Naive thymus-derived CD8-positive, alpha-beta T cell (primary cell): ENCODE results near the gene ANXA8. TPM values are rescaled to one million over a fixed set of nuclear protein-coding genes. Genes with fewer than 3 reads are reported as not detected.

ENCODE experiments used
- ATAC-seq, 2 donors: fragments of 150-1000 bp; cut with Tn5 transposase in 1 of 2; sonication (Bioruptor Pico), chemical (Tn5 transposase) in 1 of 2; 1 replicate in 1 of 2; 2 replicates in 1 of 2; pipeline ENCODE4 v1.10.0; 2021; ENCODE audit warnings: mild to moderate bottlenecking in 2 of 2, moderate library complexity in 2 of 2
- POLR2A ChIA-PET: fragments of 350-600 bp; sonication (Branson Sonifier 250); formaldehyde crosslinking; loops from one replicate; lab custom pipeline; 2021; ENCODE audit warnings: antibody characterized with exemption; lab: Charles Lee
- DNase-seq, 10 donors: peaks; one replicate each; pipeline versions ENCODE4 v3.0.0 to v3.0.0-alpha.2; 2020 to 2022
- H3K27ac Mint-ChIP-seq, 10 donors: one replicate each; pipeline ENCODE4 v1.8.0; 2020 to 2022; ENCODE audit warnings: mild to moderate bottlenecking in 10 of 10, mixed read lengths in 10 of 10, moderate library complexity in 4 of 10, inconsistent platforms in 1 of 10
- H3K27me3 Mint-ChIP-seq, 5 donors: one replicate each; pipeline ENCODE4 v1.8.0; 2021 to 2022; ENCODE audit warnings: mixed read lengths in 5 of 5
- H3K36me3 Mint-ChIP-seq, 3 donors: one replicate each; pipeline ENCODE4 v1.8.0; 2020 to 2022; ENCODE audit warnings: mixed read lengths in 3 of 3, mild to moderate bottlenecking in 2 of 3, inconsistent platforms in 1 of 3
- H3K4me1 Mint-ChIP-seq, 4 donors: one replicate each; pipeline ENCODE4 v1.8.0; 2021 to 2022; ENCODE audit warnings: mixed read lengths in 4 of 4
- H3K4me3 Mint-ChIP-seq, 10 donors: one replicate each; pipeline ENCODE4 v1.8.0; 2020 to 2022; ENCODE audit warnings: mild to moderate bottlenecking in 10 of 10, mixed read lengths in 10 of 10, moderate library complexity in 6 of 10, inconsistent platforms in 1 of 10
- H3K9me3 Mint-ChIP-seq, 9 donors: one replicate each; pipeline ENCODE4 v1.8.0; 2020 to 2022; ENCODE audit warnings: mixed read lengths in 9 of 9, mild to moderate bottlenecking in 3 of 9, inconsistent platforms in 1 of 9, moderate library complexity in 1 of 9
- polyA plus RNA-seq, 3 donors: library from polyadenylated mRNA; unstranded; fragments of 300-500 nt; fragmentation: Illumina TruSeq; gene quantifications; one replicate each; pipeline ENCODE4 v1.2.3, GENCODE V29; 2021
- total RNA-seq, 8 experiments: library from RNA in 2 of 8; stranded (reverse) in 2 of 8; gene quantifications; one replicate each; pipeline ENCODE4 v1.2.3 and lab custom pipeline; 2021 to 2026

The ANXA8 gene
- total and polyA plus RNA-seq, 5 experiments from 2014 or later, result not detected

DNA sequence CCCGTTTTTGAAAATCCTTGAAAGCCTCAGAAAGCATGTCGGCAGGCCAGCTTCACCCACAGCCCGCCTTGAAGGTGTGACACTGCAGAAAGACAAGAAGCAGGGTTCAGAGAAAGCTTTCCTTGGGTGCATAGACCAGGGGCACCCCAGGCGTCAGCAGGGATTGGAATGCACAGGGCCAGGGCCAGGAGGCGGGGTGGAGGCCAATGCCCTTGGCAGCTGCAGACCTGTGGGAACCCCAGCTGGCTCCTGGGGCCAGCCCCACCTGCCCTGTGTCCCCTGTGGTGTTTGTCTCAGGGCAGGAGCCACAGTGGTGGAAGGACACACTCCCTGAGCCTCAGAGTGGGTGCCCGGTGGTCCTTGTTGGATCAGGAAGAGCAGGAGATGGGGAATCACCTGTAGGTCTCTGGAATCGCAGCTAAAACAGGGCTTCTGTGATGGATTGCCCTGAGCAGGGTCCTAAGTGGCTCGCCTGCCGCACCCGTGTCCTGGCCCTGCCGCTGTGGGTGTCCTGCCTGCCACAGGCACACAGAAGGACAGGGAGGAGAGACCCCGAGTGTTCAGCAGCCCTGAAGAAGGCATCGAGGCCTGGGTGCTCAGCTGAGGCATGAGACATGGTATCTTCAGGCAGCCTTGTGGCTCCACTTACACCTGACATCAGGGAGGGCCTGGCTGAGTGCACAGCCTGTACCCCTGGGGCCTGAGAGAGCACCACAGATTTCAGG, 32.5 kb downstream of the ANXA8 start:
- peaks cover 0 to 3% (median 0%) of the 10 kb centered on the region in 9 donors for H3K9me3 Mint-ChIP-seq
- no peaks in the 10 kb centered on the region for H3K36me3 Mint-ChIP-seq
- no peak for ATAC-seq
- POLR2A ChIA-PET, result no interaction called here
- no peak overlapping the region for H3K4me3 Mint-ChIP-seq
- H3K27me3 Mint-ChIP-seq, result peaks cover 0 to 15% (median 7%) of the 10 kb centered on the region in 5 donors
- DNase-seq, result no peak
- peak overlapping the region in 1 of 10 donors; percentile 36 for H3K27ac Mint-ChIP-seq
- H3K4me1 Mint-ChIP-seq, result peaks cover 18 to 30% (median 20%) of the 10 kb centered on the region in 4 donors

DNA sequence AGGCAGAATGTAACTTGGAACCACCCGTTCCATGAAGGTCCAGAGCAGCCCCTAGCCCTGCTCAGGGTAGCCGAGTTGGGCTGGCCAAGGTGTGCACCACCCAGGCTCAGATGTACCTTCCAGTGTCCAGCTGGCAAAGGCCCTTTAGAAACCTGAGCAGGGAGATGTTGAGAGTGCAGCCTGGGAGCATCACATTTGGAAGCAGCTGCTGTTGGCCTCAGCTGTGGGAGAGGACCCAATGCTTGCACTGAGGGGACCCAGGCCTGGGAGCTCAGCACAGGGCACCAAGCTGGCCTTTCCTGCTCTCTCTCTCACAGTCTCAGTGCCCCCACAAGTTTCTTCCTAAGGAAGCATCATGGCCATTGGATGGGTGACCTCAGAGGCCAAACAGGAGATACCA, 33.5 kb downstream of the ANXA8 start:
- POLR2A ChIA-PET, result no interaction called here
- H3K9me3 Mint-ChIP-seq, result peaks cover 5 to 13% (median 8%) of the 10 kb centered on the region in 9 donors
- no peak for ATAC-seq

DNA sequence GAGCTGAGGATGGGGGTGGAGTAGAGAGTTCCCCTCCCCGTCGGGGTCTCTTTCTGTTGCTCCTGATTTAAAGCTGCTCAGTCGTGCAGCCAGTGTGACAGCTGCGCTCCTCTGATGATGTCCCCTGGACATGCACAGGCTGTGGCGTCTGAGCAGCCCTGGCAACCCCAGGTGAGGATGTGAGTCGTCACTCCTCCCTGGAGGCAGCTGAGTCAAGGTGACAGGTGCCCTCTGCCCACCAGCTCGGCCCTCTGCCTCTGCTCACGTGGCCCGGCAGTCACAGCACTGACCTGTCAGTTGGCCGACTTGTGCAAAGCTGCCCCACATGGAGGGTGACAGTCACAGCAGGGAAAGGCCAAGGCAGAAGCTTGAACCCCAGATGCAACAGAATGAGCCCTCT, 33.9 kb downstream of the ANXA8 start:
- DNase-seq (no peak), ATAC-seq (no peak)
- Mint-ChIP-seq H3K36me3 (peaks cover 0 to 12% (median 6%) of the 10 kb centered on the region in 3 donors), H3K4me3 (peak overlapping the region in 1 of 10 donors; percentile 43), H3K9me3 (peaks cover 9 to 17% (median 13%) of the 10 kb centered on the region in 9 donors), H3K4me1 (peaks cover 18 to 30% (median 20%) of the 10 kb centered on the region in 4 donors), H3K27me3 (peaks cover 0 to 11% (median 6%) of the 10 kb centered on the region in 5 donors), H3K27ac (peak overlapping the region in 3 of 10 donors; percentile 22 to 29 (median 26))
- POLR2A ChIA-PET, result no interaction called here

More for the DNA sequence above, 33.5 kb downstream of the ANXA8 start:
- Mint-ChIP-seq H3K27ac (peak overlapping the region in 1 of 10 donors; percentile 22), H3K4me1 (peaks cover 18 to 30% (median 20%) of the 10 kb centered on the region in 4 donors), H3K4me3 (no peak overlapping the region), H3K36me3 (peaks cover 0 to 7% (median 6%) of the 10 kb centered on the region in 3 donors), H3K27me3 (peaks cover 0 to 14% (median 7%) of the 10 kb centered on the region in 5 donors)
- DNase-seq, result no peak

DNA sequence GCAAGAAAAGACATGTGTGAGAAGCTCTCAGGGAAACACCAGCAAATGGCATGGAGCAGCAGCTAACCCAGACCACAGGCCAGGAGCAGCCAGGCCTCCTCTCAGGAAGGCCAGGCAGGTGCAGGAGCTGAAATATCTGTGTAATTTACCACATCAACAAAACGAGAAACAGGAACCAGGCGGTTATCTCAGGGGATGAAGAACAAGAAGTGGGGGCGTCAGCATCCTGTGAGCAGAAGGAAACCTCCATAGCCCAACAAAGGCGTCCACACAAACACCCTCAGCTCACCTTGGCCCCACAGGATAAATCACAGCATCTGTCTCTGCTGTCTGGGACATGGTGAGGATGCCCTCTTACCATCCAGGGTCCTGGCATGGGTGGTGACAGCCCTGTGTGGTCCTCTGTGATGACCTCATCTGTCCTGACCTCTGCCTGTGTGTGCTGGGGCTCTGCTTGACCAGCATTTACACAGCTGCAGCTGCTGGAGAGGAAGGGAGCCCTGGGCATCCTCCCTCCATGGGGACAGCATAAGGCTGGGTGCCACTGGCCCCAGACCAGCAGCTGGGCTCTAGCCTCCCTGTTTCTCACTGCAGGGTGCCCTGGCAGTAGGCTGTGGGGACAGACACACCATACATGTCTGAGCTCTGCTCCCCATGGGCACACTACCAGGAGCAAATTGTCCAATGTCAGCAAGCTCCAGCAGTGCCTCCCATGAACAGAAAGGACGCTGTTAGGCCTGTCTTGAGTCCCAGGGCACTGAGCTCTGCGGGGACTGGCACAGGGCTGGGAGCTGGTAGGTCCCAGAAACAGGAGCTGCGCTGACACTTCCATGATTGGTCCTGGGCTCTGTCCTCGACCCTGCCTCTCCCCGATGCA, 34.6 kb downstream of the ANXA8 start:
- POLR2A ChIA-PET, result no interaction called here
- ATAC-seq, result peak; percentile 42 to 63

DNA sequence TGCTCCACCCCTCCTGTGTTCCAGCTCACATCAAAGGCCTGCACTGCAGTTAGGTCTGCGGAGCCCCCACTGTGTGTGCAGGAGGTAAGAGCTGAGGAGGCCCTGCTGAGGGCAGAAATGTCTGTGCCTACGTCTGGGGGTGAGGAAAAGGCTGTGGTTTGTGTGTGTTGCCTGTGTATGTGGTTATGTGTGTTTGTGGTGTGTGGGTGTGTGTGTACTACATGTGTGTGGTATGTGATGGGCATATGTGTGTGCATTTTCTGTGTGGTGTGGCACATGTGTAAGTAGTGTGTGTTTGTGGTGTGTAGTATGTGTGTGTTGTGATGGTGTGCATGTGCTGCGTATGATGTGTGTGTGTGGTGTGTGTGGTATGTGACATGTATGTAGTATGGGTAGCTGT, 36.2 kb downstream of the ANXA8 start:
- Mint-ChIP-seq H3K9me3 (peaks cover 9 to 31% (median 15%) of the 10 kb centered on the region in 9 donors), H3K27me3 (peaks cover 0 to 2% (median under 1%) of the 10 kb centered on the region in 5 donors), H3K27ac (peak overlapping the region in 6 of 10 donors; percentile 1 to 56 (median 16)), H3K4me1 (peaks cover 18 to 30% (median 20%) of the 10 kb centered on the region in 4 donors), H3K36me3 (peaks cover 0 to 12% (median 11%) of the 10 kb centered on the region in 3 donors), H3K4me3 (no peak overlapping the region)
- ATAC-seq (no peak), DNase-seq (no peak)
- POLR2A ChIA-PET, result no interaction called here

More for the DNA sequence above, 34.6 kb downstream of the ANXA8 start:
- DNase-seq, result peak in 3 of 10 donors; percentile 4 to 35 (median 20)
- Mint-ChIP-seq H3K4me1 (peaks cover 18 to 30% (median 20%) of the 10 kb centered on the region in 4 donors), H3K27ac (peak overlapping the region in 5 of 10 donors; percentile 24 to 71 (median 48)), H3K36me3 (peaks cover 0 to 12% (median 6%) of the 10 kb centered on the region in 3 donors), H3K4me3 (peak overlapping the region in 3 of 10 donors; percentile 1 to 24 (median 16)), H3K27me3 (peaks cover 0 to 5% (median 3%) of the 10 kb centered on the region in 5 donors), H3K9me3 (peaks cover 9 to 20% (median 14%) of the 10 kb centered on the region in 9 donors)

DNA sequence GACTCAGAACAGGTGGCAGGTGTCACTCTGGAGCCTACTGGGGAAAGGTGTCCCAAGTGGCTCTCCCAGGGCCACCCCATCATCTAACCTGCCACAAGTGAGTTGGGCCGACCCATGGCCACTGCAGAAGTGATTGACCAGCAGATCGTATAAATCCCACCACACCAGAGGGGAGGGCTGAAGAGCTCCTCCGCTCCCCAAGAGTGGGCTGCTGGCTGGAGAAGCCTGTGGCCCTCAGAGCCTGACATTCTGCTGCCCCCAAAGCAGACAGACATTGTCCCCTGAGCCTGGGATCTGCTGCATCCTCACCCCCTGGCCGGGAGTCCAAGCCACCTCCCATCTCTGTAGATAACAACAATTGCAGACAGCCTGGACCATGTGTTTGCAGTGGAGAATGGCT, 36.7 kb downstream of the ANXA8 start:
- H3K9me3 Mint-ChIP-seq, result peaks cover 9 to 32% (median 15%) of the 10 kb centered on the region in 9 donors
- peak overlapping the region in 1 of 10 donors; percentile 56 for H3K27ac Mint-ChIP-seq
- H3K4me1 Mint-ChIP-seq, result peaks cover 18 to 26% (median 20%) of the 10 kb centered on the region in 4 donors
- peaks cover 2 to 6% (median 4%) of the 10 kb centered on the region in 5 donors for H3K27me3 Mint-ChIP-seq
- DNase-seq (no peak), ATAC-seq (no peak)
- no peak overlapping the region for H3K4me3 Mint-ChIP-seq
- peaks cover 0 to 12% (median 11%) of the 10 kb centered on the region in 3 donors for H3K36me3 Mint-ChIP-seq
- POLR2A ChIA-PET, result no interaction called here

DNA sequence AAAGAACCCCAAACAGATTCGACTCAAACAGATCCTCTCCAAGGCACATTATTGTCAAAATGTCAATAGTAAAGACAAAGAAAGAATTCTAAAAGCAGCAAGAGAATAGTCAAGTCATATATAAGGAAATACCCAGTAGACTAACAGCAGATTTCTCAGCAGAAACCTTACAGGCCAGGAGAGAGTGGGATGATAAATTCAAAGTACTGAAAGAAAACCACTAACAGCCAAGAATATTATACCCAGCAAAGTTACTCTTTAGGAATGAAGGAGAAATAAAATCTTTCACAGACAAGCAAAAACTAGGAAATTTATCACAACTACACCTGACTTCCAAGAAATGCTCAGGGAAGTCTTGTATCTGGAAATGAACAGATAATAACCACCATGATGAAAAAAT, 38.2 kb downstream of the ANXA8 start:
- Mint-ChIP-seq H3K4me1 (peaks cover 18 to 26% (median 20%) of the 10 kb centered on the region in 4 donors), H3K36me3 (peaks cover 0 to 12% (median 11%) of the 10 kb centered on the region in 3 donors), H3K4me3 (no peak overlapping the region), H3K27me3 (peaks cover 5 to 19% (median 12%) of the 10 kb centered on the region in 5 donors), H3K27ac (peak overlapping the region in 1 of 10 donors; percentile 22), H3K9me3 (peaks cover 9 to 32% (median 15%) of the 10 kb centered on the region in 9 donors)
- ATAC-seq, result no peak
- POLR2A ChIA-PET, result no interaction called here
- no peak for DNase-seq

DNA sequence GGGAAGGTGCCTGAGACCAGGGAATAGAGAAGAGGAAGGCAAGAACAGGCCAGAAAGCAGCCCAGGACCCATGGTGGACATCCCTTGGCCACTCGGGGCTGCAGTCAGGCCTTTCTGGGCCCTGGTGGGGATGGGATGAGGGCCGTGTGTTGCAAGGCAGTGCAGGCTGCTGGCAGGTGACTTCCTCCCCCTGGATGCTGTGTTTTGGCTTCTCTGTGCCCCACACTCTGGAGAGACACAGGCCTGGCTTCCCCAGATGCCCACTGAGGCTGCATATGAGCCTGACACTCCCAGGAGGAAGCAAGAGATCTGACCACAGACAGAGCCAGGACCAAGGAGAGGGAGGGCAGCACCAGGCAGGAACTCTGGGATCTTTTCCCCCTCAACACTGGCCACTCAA, 39.9 kb downstream of the ANXA8 start:
- H3K36me3 Mint-ChIP-seq, result peaks cover 2 to 12% (median 11%) of the 10 kb centered on the region in 3 donors
- DNase-seq (no peak), ATAC-seq (no peak)
- H3K4me1 Mint-ChIP-seq, result peaks cover 9 to 17% (median 15%) of the 10 kb centered on the region in 4 donors
- no peak overlapping the region for H3K27ac Mint-ChIP-seq
- H3K4me3 Mint-ChIP-seq, result no peak overlapping the region
- H3K9me3 Mint-ChIP-seq, result peaks cover 9 to 32% (median 15%) of the 10 kb centered on the region in 9 donors
- POLR2A ChIA-PET, result no interaction called here
- H3K27me3 Mint-ChIP-seq, result peaks cover 5 to 29% (median 22%) of the 10 kb centered on the region in 5 donors

DNA sequence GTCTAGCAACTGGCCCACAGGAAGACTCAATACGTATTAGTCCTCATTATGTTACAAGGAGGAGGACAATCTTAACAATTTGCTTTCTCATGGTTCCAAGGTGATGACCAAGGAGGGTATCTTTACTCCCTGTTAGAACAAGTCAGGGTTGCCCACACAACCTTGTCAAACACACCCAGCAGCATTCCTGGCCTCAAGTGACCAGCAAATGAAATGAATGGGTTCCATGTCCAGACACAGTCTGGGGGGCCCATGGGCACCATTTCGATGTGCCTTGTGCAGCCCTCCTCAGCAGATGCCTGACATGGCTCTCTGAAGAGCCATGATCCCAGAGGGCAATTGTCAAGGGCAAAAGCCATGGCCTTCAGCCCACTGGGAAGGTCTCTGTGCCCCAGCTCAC, 40.8 kb downstream of the ANXA8 start:
- peaks cover 2 to 19% (median 11%) of the 10 kb centered on the region in 3 donors for H3K36me3 Mint-ChIP-seq
- peaks cover 9 to 39% (median 17%) of the 10 kb centered on the region in 9 donors for H3K9me3 Mint-ChIP-seq
- POLR2A ChIA-PET, result no interaction called here
- H3K4me3 Mint-ChIP-seq, result no peak overlapping the region
- ATAC-seq, result no peak
- H3K4me1 Mint-ChIP-seq, result peaks cover under 1 to 8% (median 6%) of the 10 kb centered on the region in 4 donors
- H3K27ac Mint-ChIP-seq, result no peak overlapping the region
- no peak for DNase-seq
- H3K27me3 Mint-ChIP-seq, result peaks cover 5 to 29% (median 22%) of the 10 kb centered on the region in 5 donors

DNA sequence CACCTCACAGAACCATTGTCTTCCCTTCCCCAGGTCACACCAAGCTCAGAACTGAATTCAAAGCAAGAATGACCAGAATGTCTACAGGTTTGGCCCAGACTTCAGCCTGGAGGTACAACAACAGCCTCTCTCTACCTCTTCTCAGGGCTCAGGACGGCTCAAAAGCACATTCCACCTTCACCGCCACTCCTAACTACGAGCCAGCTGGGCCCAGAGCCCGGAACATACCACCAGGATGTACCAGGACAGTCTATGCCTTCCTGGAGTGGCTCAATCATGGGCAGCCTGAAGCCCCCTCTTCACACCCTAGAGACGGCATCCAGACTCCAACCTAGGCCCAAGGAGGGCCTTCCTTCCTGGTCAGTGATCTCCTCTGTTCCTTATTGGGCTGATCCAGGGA, 41.6 kb downstream of the ANXA8 start:
- ATAC-seq (no peak), DNase-seq (no peak)
- peaks cover 5 to 29% (median 23%) of the 10 kb centered on the region in 5 donors for H3K27me3 Mint-ChIP-seq
- H3K4me1 Mint-ChIP-seq, result no peaks in the 10 kb centered on the region
- peaks cover 11 to 44% (median 21%) of the 10 kb centered on the region in 9 donors for H3K9me3 Mint-ChIP-seq
- H3K27ac Mint-ChIP-seq, result peak overlapping the region in 1 of 10 donors; percentile 40
- H3K36me3 Mint-ChIP-seq, result peaks cover 2 to 19% (median 11%) of the 10 kb centered on the region in 3 donors
- no peak overlapping the region for H3K4me3 Mint-ChIP-seq
- POLR2A ChIA-PET, result no interaction called here

DNA sequence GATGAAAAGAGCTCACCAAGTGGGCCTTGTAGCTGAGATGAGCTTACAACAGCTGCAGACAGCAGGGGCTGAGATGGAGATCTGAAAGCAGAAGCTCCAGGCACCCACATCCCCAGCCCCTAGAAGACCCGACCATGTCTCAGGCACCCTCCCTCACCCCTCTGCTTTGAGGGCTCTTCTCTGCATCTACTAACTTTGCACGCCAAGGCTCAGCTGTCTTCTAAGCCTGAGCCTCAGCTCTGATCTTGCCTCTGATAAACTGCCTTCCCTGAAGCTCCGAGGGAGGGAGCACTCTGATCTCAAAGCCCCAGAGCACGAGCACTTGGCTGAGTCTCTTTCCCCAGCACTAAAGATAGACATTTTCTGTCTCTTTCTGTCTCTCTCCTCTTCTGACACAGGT, 42.0 kb downstream of the ANXA8 start:
- H3K36me3 Mint-ChIP-seq, result peaks cover 2 to 19% (median 11%) of the 10 kb centered on the region in 3 donors
- peaks cover 5 to 29% (median 23%) of the 10 kb centered on the region in 5 donors for H3K27me3 Mint-ChIP-seq
- no peak for ATAC-seq
- no peak overlapping the region for H3K4me3 Mint-ChIP-seq
- DNase-seq, result no peak
- peak overlapping the region in 1 of 10 donors; percentile 40 for H3K27ac Mint-ChIP-seq
- peaks cover 11 to 48% (median 21%) of the 10 kb centered on the region in 9 donors for H3K9me3 Mint-ChIP-seq
- no peaks in the 10 kb centered on the region for H3K4me1 Mint-ChIP-seq
- POLR2A ChIA-PET, result no interaction called here

DNA sequence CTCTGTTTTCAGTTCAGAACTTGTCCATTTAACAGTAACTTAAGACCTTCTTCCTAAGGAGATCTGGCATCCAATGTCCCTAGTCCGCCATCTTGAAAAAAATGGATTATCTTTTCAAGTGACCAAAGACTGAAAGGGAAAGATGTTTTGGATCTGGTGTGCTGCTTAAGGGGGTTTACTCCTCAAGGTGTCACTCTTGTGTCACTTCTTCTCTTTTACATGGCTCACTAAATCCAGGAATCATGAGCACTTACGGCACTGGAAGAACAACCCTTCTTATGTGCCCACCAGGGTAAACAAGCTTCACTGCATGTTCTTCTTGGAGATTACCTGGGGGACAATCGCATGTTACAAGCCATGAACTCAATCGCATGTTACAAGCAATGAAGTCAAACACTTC, 43.7 kb downstream of the ANXA8 start:
- H3K27ac Mint-ChIP-seq, result no peak overlapping the region
- H3K36me3 Mint-ChIP-seq, result peaks cover 2 to 10% (median 5%) of the 10 kb centered on the region in 3 donors
- H3K4me1 Mint-ChIP-seq, result no peaks in the 10 kb centered on the region
- no peak for DNase-seq
- H3K4me3 Mint-ChIP-seq, result no peak overlapping the region
- POLR2A ChIA-PET, result no interaction called here
- ATAC-seq, result no peak
- H3K9me3 Mint-ChIP-seq, result peaks cover 3 to 41% (median 17%) of the 10 kb centered on the region in 9 donors
- peaks cover 5 to 29% (median 23%) of the 10 kb centered on the region in 5 donors for H3K27me3 Mint-ChIP-seq
